NOMO-1 treated with DMSO at 0.1 percent for 48 hours (cell line): Measurements from ENCODE around the gene SPINK4.
A peak's percentile ranks its signal among the peaks of the same experiment; 100 is the strongest.

Experiments
- DNase-seq: peaks from one replicate; lab custom pipeline; 2025; ENCODE audit not compliant: unreplicated experiment; lab: John Stamatoyannopoulos, UW

The SPINK4 gene

GRCh38 chr9:33290247-33291030 is 50.5 kb downstream of the SPINK4 start, which contains the start of gene NFX1:
Gene NFX1, plus strand, starts transcription at chr9:33290516. Its CDS starts 57 bp downstream, at chr9:33290573.
- peak; percentile 100 for DNase-seq

DNA sequence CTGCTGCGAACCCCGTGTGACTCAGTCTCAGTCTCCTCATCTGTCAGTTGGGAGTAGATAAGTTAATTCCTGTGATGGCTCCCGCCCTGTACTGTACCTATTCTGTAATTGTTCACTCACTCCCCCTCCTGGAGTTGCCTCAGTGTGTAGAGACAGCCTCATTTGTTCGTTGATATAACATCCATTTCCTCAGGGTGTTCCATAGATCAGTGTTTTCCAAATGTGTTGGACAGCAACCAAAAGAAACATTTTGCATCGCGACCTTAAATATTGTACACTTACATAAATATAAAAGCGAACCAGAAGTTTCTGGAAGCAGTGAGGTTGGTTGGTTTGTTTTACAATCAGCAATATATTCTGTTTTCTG is 51.0 kb downstream of the SPINK4 start:
- no peak for DNase-seq

GRCh38 chr9:33291901-33292300 is 51.9 kb downstream of the SPINK4 start:
- no peak for DNase-seq

DNA sequence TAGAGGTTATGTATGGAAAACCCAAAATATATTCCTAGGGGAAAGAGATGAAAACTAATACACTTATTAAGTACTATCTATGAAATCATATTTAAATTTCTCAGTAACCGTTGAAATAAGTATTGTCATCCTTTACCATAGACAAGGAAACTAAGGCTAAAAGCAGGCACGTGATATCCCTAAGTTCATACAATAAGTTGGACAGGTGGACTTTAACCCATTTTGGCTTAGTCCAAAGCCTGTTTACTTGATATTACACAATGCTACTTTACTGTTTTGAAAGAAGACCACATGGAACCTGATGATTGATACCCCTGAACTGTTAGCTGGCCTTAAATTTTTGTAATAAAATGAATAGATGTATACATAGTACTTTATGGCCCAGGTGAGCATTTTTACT is 53.8 kb downstream of the SPINK4 start:
- no peak for DNase-seq

DNA sequence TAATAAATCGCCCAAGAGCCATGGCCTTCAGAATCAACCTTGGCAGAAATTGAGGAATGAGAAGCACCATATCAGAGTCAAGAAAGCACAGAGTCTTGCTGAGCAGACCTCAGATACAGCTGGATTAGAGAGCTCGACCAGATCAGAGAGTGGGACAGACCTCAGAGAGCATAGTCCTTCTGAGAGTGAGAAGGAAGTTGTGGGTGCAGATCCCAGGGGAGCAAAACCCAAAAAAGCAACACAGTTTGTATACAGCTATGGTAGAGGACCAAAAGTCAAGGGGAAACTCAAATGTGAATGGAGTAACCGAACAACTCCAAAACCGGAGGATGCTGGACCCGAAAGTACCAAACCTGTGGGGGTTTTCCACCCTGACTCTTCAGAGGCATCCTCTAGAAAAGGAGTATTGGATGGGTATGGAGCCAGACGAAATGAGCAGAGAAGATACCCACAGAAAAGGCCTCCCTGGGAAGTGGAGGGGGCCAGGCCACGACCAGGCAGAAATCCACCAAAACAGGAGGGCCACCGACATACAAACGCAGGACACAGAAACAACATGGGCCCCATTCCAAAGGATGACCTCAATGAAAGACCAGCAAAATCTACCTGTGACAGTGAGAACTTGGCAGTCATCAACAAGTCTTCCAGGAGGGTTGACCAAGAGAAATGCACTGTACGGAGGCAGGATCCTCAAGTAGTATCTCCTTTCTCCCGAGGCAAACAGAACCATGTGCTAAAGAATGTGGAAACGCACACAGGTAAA is 54.9 kb downstream of the SPINK4 start:
- DNase-seq = no peak

- DNase-seq = no peak
These were observed 55.6 kb downstream of the SPINK4 start for GRCh38 chr9:33295571-33295970.

- peak; percentile 97 for DNase-seq
These were observed 57.5 kb downstream of the SPINK4 start for GRCh38 chr9:33297432-33297831.
